ENCODE results near the gene RIOX2.

Gene RIOX2

DNA sequence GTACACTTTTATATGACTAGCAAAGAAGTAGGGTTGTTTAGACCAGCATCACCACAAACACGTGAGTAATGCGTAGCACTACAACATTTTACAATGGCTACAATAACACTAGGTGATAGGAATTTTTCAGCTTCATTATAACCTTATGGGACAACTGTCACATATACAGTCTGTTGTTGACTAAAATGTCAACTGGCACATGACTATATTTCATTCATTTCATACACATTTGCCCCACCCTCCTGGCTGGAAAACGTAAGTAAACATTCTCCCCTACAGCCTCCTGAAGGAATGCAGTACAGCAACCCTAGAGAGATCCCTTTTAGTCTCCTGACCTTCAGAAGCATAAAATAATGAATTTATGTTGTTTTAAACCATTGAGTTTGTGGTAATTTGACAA lies 16.2 kb downstream of the RIOX2 start:
- H3K79me1 ChIP-seq (ENCODE audit: low read depth, low read length), result no peaks in the 10 kb centered on the region
- peaks cover 3 to 43% of the 10 kb centered on the region in 2 donors for H3K36me3 ChIP-seq (replicated peaks in 1 of 2; ENCODE audit: control insufficient read depth in 2 of 2, insufficient read depth in 2 of 2, low read length in 2 of 2)
- H3K27ac ChIP-seq (replicated peaks; ENCODE audit: low read length), result no peak overlapping the region
- H2BK15ac ChIP-seq (ENCODE audit: low read length), result no peak overlapping the region
- H3K4me3 ChIP-seq (ENCODE audit: low read length in 2 of 2), result no peak overlapping the region
- no peak overlapping the region for H2BK5ac ChIP-seq (ENCODE audit: low read length)
- DNase-seq (ENCODE audit: low spot score), result no peak
- H3K23ac ChIP-seq (ENCODE audit: low read depth, low read length, poor library complexity), result no peak overlapping the region
- no CpG with 5 or more reads among the region's 3 CpGs for WGBS, 2 donors (ENCODE audit: extremely low coverage in 2 of 2, insufficient read length in 2 of 2, insufficient replicate concordance in 1 of 2)
- no peaks in the 10 kb centered on the region for H3K9me3 ChIP-seq (replicated peaks in 1 of 2; ENCODE audit: control insufficient read depth in 2 of 2, insufficient read depth in 1 of 2, low read depth in 1 of 2, low read length in 2 of 2)
- H3K4me2 ChIP-seq (ENCODE audit: insufficient read depth, low read length, poor library complexity, severe bottlenecking), result no peak overlapping the region
- H3K4me1 ChIP-seq (ENCODE audit: control insufficient read depth in 2 of 2, insufficient read depth in 1 of 2, low read depth in 1 of 2, low read length in 2 of 2), result no peaks in the 10 kb centered on the region
- H3K4ac ChIP-seq (ENCODE audit: low read length), result no peak overlapping the region
- H2BK12ac ChIP-seq (ENCODE audit: low read length), result no peak overlapping the region
- H3K14ac ChIP-seq (ENCODE audit: low read length), result no peak overlapping the region
- no peak overlapping the region for H3K18ac ChIP-seq (ENCODE audit: low read length)
- no peak overlapping the region for H3K9ac ChIP-seq (ENCODE audit: low read depth, low read length, poor library complexity)
- no peak overlapping the region for H4K91ac ChIP-seq (ENCODE audit: low read depth, low read length, poor library complexity)
- H4K8ac ChIP-seq (ENCODE audit: low read depth, low read length), result no peak overlapping the region
- no peaks in the 10 kb centered on the region for H3K27me3 ChIP-seq (ENCODE audit: control insufficient read depth in 3 of 3, insufficient read depth in 3 of 3, low read depth in 1 of 3, low read length in 3 of 3)
- H2AFZ ChIP-seq (ENCODE audit: low read length), result no peak overlapping the region
- H2BK120ac ChIP-seq (ENCODE audit: low read depth, low read length), result no peak overlapping the region
- no peak overlapping the region for H2AK5ac ChIP-seq (ENCODE audit: low read depth, low read length)

DNA sequence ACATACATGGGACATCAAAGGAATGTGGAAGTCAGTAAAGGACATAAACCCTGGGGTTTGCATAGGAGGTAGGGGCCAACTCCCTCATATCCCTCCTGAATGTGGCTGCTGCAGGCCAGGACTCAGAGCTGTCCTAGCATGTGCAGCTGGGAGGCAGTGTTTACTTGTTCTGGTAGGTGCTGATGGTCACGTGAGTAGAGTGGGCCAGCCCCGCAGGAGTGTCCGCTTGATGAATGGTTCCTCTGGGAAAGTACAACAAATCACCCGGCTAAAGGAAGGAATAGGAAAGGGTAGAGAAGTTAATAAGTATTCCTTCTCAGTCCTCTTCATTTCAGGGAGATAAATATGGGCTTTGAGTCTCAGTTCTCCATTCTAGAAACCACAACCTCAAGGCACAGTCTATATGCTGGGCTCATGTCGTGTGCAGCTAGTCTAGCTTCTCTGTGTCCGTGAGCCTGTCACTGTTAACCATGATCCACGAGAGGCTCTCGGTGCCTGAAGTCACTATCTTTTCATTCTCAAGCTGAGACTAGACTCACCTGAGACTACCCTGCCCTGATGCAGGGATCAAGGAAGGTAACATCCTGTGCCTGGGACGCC lies 17.9 kb downstream of the RIOX2 start:
- no peak overlapping the region for H3K14ac ChIP-seq (ENCODE audit: low read length)
- no peaks in the 10 kb centered on the region for H3K9me3 ChIP-seq (replicated peaks in 1 of 2; ENCODE audit: control insufficient read depth in 2 of 2, insufficient read depth in 1 of 2, low read depth in 1 of 2, low read length in 2 of 2)
- H3K27me3 ChIP-seq (ENCODE audit: control insufficient read depth in 3 of 3, insufficient read depth in 3 of 3, low read depth in 1 of 3, low read length in 3 of 3), result no peaks in the 10 kb centered on the region
- H3K4me3 ChIP-seq (ENCODE audit: low read length in 2 of 2), result no peak overlapping the region
- H2BK12ac ChIP-seq (ENCODE audit: low read length), result no peak overlapping the region
- no peak overlapping the region for H4K91ac ChIP-seq (ENCODE audit: low read depth, low read length, poor library complexity)
- no peaks in the 10 kb centered on the region for H3K4me1 ChIP-seq (ENCODE audit: control insufficient read depth in 2 of 2, insufficient read depth in 1 of 2, low read depth in 1 of 2, low read length in 2 of 2)
- H3K36me3 ChIP-seq (replicated peaks in 1 of 2; ENCODE audit: control insufficient read depth in 2 of 2, insufficient read depth in 2 of 2, low read length in 2 of 2), result peaks cover 6 to 54% of the 10 kb centered on the region in 2 donors
- no peak overlapping the region for H3K9ac ChIP-seq (ENCODE audit: low read depth, low read length, poor library complexity)
- no peak overlapping the region for H2BK120ac ChIP-seq (ENCODE audit: low read depth, low read length)
- H4K8ac ChIP-seq (ENCODE audit: low read depth, low read length), result no peak overlapping the region
- WGBS, 2 donors (ENCODE audit: extremely low coverage in 2 of 2, insufficient read length in 2 of 2, insufficient replicate concordance in 1 of 2), result no CpG with 5 or more reads among the region's 9 CpGs
- H2BK15ac ChIP-seq (ENCODE audit: low read length), result no peak overlapping the region
- no peak overlapping the region for H3K4ac ChIP-seq (ENCODE audit: low read length)
- H3K18ac ChIP-seq (ENCODE audit: low read length), result no peak overlapping the region
- DNase-seq (ENCODE audit: low spot score), result no peak
- no peak overlapping the region for H3K27ac ChIP-seq (replicated peaks; ENCODE audit: low read length)
- no peak overlapping the region for H2BK5ac ChIP-seq (ENCODE audit: low read length)
- no peaks in the 10 kb centered on the region for H3K79me1 ChIP-seq (ENCODE audit: low read depth, low read length)
- H2AK5ac ChIP-seq (ENCODE audit: low read depth, low read length), result no peak overlapping the region
- H3K4me2 ChIP-seq (ENCODE audit: insufficient read depth, low read length, poor library complexity, severe bottlenecking), result no peak overlapping the region
- H2AFZ ChIP-seq (ENCODE audit: low read length), result no peak overlapping the region
- H3K23ac ChIP-seq (ENCODE audit: low read depth, low read length, poor library complexity), result no peak overlapping the region

DNA sequence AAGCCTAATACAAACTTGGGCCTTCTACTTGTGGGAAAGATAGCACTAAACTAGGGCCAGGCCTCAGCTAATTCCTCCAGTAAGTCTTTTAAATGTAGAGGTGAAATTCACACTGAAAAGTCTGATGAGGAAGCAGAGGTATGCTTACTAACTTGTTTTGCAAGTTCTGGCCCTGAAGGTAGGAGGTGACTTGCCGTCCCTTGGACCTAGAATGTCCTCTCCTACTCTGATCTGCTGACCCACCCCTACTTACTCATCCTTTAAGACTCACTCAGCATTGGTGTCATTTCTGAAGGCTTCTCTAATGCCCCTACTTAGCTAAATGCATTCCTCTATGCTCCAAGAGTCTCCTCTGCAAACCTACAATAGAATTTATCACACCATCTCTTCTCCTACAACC lies 19.4 kb downstream of the RIOX2 start:
- Histone ChIP-seq H2BK120ac (ENCODE audit: low read depth, low read length) (no peak overlapping the region), H4K8ac (ENCODE audit: low read depth, low read length) (no peak overlapping the region), H2BK12ac (ENCODE audit: low read length) (no peak overlapping the region), H3K79me1 (ENCODE audit: low read depth, low read length) (no peaks in the 10 kb centered on the region), H3K4me2 (ENCODE audit: insufficient read depth, low read length, poor library complexity, severe bottlenecking) (no peak overlapping the region), H3K9ac (ENCODE audit: low read depth, low read length, poor library complexity) (no peak overlapping the region), H3K14ac (ENCODE audit: low read length) (no peak overlapping the region), H3K36me3 (replicated peaks in 1 of 2; ENCODE audit: control insufficient read depth in 2 of 2, insufficient read depth in 2 of 2, low read length in 2 of 2) (peaks cover 6 to 62% of the 10 kb centered on the region in 2 donors), H2BK15ac (ENCODE audit: low read length) (no peak overlapping the region), H2BK5ac (ENCODE audit: low read length) (no peak overlapping the region), H3K4me3 (ENCODE audit: low read length in 2 of 2) (no peak overlapping the region), H3K18ac (ENCODE audit: low read length) (no peak overlapping the region), H4K91ac (ENCODE audit: low read depth, low read length, poor library complexity) (no peak overlapping the region), H2AFZ (ENCODE audit: low read length) (no peak overlapping the region), H3K4ac (ENCODE audit: low read length) (no peak overlapping the region), H3K9me3 (replicated peaks in 1 of 2; ENCODE audit: control insufficient read depth in 2 of 2, insufficient read depth in 1 of 2, low read depth in 1 of 2, low read length in 2 of 2) (no peaks in the 10 kb centered on the region), H3K27ac (replicated peaks; ENCODE audit: low read length) (no peak overlapping the region), H3K27me3 (ENCODE audit: control insufficient read depth in 3 of 3, insufficient read depth in 3 of 3, low read depth in 1 of 3, low read length in 3 of 3) (no peaks in the 10 kb centered on the region), H3K4me1 (ENCODE audit: control insufficient read depth in 2 of 2, insufficient read depth in 1 of 2, low read depth in 1 of 2, low read length in 2 of 2) (no peaks in the 10 kb centered on the region), H2AK5ac (ENCODE audit: low read depth, low read length) (no peak overlapping the region), H3K23ac (ENCODE audit: low read depth, low read length, poor library complexity) (no peak overlapping the region)
- DNase-seq (ENCODE audit: low spot score), result no peak
- WGBS, 2 donors (ENCODE audit: extremely low coverage in 2 of 2, insufficient read length in 2 of 2, insufficient replicate concordance in 1 of 2), result no CpG with 5 or more reads among the region's 1 CpG

DNA sequence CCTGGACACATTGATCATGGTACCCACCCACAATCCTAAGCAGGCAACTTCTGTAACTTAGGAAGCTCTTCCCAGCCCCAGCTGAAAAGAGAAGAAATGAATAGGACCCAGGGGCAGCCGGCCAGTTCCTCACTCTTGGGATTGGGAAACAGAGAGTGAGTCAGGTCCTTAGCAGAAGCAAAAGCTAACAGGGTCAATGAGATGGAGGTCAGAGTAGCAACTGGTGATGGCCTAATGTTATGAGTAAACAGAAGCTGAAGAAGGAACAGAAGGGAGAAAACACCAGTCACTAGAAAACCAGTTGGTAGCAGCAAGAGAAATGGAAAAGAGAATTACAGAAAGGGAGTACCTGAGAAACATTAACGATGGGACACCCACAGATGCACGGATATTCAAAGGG lies 20.0 kb downstream of the RIOX2 start:
- WGBS, 2 donors (ENCODE audit: extremely low coverage in 2 of 2, insufficient read length in 2 of 2, insufficient replicate concordance in 1 of 2), result no CpG with 5 or more reads among the region's 3 CpGs
- H2BK120ac ChIP-seq (ENCODE audit: low read depth, low read length), result no peak overlapping the region

More for the DNA sequence above, 20.0 kb downstream of the RIOX2 start:
- peaks cover 6 to 59% of the 10 kb centered on the region in 2 donors for H3K36me3 ChIP-seq (replicated peaks in 1 of 2; ENCODE audit: control insufficient read depth in 2 of 2, insufficient read depth in 2 of 2, low read length in 2 of 2)
- H2BK15ac ChIP-seq (ENCODE audit: low read length), result no peak overlapping the region
- DNase-seq (ENCODE audit: low spot score), result no peak
- H3K27ac ChIP-seq (replicated peaks; ENCODE audit: low read length), result no peak overlapping the region
- no peak overlapping the region for H4K91ac ChIP-seq (ENCODE audit: low read depth, low read length, poor library complexity)
- no peak overlapping the region for H2BK5ac ChIP-seq (ENCODE audit: low read length)
- H3K9ac ChIP-seq (ENCODE audit: low read depth, low read length, poor library complexity), result no peak overlapping the region
- H3K4me1 ChIP-seq (ENCODE audit: control insufficient read depth in 2 of 2, insufficient read depth in 1 of 2, low read depth in 1 of 2, low read length in 2 of 2), result no peaks in the 10 kb centered on the region
- no peak overlapping the region for H2AFZ ChIP-seq (ENCODE audit: low read length)
- H2BK12ac ChIP-seq (ENCODE audit: low read length), result no peak overlapping the region
- no peaks in the 10 kb centered on the region for H3K79me1 ChIP-seq (ENCODE audit: low read depth, low read length)
- no peak overlapping the region for H3K18ac ChIP-seq (ENCODE audit: low read length)
- no peak overlapping the region for H3K14ac ChIP-seq (ENCODE audit: low read length)
- H3K4me2 ChIP-seq (ENCODE audit: insufficient read depth, low read length, poor library complexity, severe bottlenecking), result no peak overlapping the region
- H4K8ac ChIP-seq (ENCODE audit: low read depth, low read length), result no peak overlapping the region
- no peak overlapping the region for H3K4ac ChIP-seq (ENCODE audit: low read length)
- H3K9me3 ChIP-seq (replicated peaks in 1 of 2; ENCODE audit: control insufficient read depth in 2 of 2, insufficient read depth in 1 of 2, low read depth in 1 of 2, low read length in 2 of 2), result no peaks in the 10 kb centered on the region
- no peak overlapping the region for H3K23ac ChIP-seq (ENCODE audit: low read depth, low read length, poor library complexity)
- H3K27me3 ChIP-seq (ENCODE audit: control insufficient read depth in 3 of 3, insufficient read depth in 3 of 3, low read depth in 1 of 3, low read length in 3 of 3), result no peaks in the 10 kb centered on the region
- no peak overlapping the region for H3K4me3 ChIP-seq (ENCODE audit: low read length in 2 of 2)
- no peak overlapping the region for H2AK5ac ChIP-seq (ENCODE audit: low read depth, low read length)
